Lower leg skin (tissue), 4 donors: ENCODE data around the gene UQCC2. TPM values are rescaled to one million over a fixed set of nuclear protein-coding genes. Genes with fewer than 3 reads are reported as not detected.

Experiments used
- DNase-seq, 2 donors: peaks; one replicate each; pipeline ENCODE4 v3.0.0-alpha.2; 2019; ENCODE audit warnings: low spot score in 2 of 2
- H3K4me3 ChIP-seq: fragments of 200-600 bp; sonication (generic); 2 replicates; pipeline ENCODE4 v1.5.1; 2017; ENCODE audit warnings: mild to moderate bottlenecking, low read depth; ENCODE audit not compliant: poor library complexity, severe bottlenecking
- CTCF ChIP-seq, 3 donors: fragments of 450-650 bp; IDR thresholded peaks; one replicate each; pipeline ENCODE4 v1.5.1; 2016; ENCODE audit warnings: antibody characterized with exemption in 3 of 3, mild to moderate bottlenecking in 3 of 3, moderate library complexity in 2 of 3
- POLR2A ChIP-seq, 2 donors: fragments of 450-650 bp; IDR thresholded peaks; one replicate each; pipeline ENCODE4 v1.6.1; 2016 to 2017; ENCODE audit warnings: antibody characterized with exemption in 2 of 2, mild to moderate bottlenecking in 1 of 2, moderate library complexity in 1 of 2
- WGBS, 2 donors: methylation state at CpG; one replicate each; pipeline ENCODE4 v1.1.5; 2018; 5-methylcytosine and 5-hydroxymethylcytosine counted together
- intact Hi-C: fragments of 100-400 bp; cut with DNase I; formaldehyde crosslinking; loops from one replicate; pipeline ENCODE4 v1.15.0; 2023; ENCODE audit warnings: low total_unique reads
- total RNA-seq, 4 donors: library from RNA; depleted of rRNA; stranded (reverse); fragments of >200 nt; gene quantifications; one replicate each; pipeline ENCODE4 v1.1.0, GENCODE V29; 2016

UQCC2 gene
- total RNA-seq, 4 donors from 2014 or later = 8.5 to 20.4 (median 10.2) TPM

- WGBS, 2 donors = 86 to 88% methylated on average over 12 of the region's 12 CpGs
- intact Hi-C loops = no loop called here
- TF ChIP-seq CTCF (IDR thresholded peaks at IDR 0.05) = no peak
- TF ChIP-seq POLR2A (IDR thresholded peaks at IDR 0.05) = no peak
- no peak for DNase-seq
- H3K4me3 ChIP-seq = no peak overlapping the region
These were observed 44.9 kb upstream of the UQCC2 start for GRCh38 chr6:33756211-33756954.

DNA sequence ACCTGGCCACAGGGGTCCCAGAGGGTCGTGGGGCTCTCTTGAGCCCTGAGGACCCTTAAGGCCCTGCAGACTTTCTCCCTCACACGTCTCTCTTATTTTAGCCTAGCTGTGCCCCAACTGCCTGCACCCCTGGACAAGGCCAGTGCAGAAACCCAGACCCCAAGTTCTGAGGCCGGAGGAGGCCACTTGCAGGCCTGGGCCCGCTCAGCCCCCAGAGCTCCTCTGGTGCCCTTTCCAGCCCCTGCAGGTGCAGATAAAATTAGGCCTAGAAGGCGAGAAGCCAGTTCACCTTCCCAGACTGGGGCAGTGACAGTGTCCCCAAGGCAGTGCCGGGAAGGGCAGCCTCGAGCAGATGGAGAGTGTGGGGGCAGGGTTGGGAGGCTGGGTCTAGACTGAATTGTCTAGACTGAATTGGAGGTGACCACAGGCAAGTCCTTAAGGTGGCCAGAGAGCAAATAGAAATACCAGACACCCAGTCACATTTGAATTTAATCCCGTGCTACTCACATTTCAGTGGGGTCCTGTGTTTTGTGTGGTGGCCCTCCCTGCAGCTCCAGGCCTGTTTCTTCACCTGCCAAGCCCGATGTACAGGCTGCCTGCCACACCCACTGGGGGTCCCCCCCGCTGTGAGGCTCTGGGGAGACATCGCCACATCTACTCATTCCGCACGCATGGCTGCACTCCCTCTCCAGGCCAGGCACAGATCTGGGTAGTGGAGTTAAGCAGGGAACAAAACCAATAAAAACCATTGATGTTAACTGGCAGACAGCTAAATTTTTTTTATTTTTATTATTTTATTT lies 43.8 kb upstream of the UQCC2 start:
- H3K4me3 ChIP-seq = no peak overlapping the region
- DNase-seq = no peak
- 78 to 80% methylated on average over 13 of the region's 13 CpGs for WGBS, 2 donors
- intact Hi-C loops = no loop called here
- TF ChIP-seq CTCF (IDR thresholded peaks at IDR 0.05) (no peak), POLR2A (IDR thresholded peaks at IDR 0.05) (no peak)

DNA sequence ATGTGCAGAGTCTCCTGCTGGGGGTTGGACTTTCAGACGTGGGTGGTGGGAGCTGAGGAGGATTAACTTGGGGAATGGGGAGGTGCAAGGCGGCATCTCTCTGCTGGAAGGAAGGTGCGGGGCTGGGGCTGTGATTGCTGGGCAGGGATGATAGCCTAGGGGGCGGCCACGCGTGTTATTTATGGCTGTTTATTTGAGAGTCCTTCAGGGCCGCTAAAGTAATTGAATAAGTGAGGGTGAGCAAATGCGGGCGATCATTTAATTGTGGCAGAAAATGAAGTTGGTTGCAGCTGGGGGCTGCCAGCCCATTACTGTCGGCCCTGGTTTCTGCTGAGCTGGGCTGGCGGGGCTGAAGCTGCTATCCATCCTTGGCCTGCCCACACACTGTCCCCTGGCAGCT lies 42.7 kb upstream of the UQCC2 start:
- 84 to 87% methylated on average over 11 of the region's 11 CpGs for WGBS, 2 donors
- no peak for DNase-seq
- H3K4me3 ChIP-seq = no peak overlapping the region
- intact Hi-C loops = no loop called here
- TF ChIP-seq POLR2A (IDR thresholded peaks at IDR 0.05) (no peak), CTCF (IDR thresholded peaks at IDR 0.05) (no peak)

DNA sequence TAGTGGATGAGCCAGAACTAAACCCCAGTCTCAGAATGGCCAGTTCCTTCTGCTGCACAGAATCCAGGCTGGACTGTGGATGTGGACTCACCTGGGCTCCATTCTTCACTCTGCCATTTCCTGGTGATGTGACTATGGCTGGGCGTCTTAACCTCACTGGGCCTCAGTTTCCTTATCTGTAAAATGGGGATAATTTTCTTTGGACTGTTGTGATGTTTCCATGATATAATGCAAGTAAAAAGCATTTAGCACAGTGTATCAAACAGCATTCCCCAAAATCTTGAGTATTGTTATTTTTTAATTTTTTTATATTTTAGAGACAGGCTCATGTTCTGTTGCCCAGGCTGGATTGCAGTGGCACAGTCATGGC lies 41.1 kb upstream of the UQCC2 start:
- DNase-seq = no peak
- WGBS, 2 donors = 100% methylated on average over 1 of the region's 1 CpG
- intact Hi-C loops = no loop called here
- no peak overlapping the region for H3K4me3 ChIP-seq
- TF ChIP-seq CTCF (IDR thresholded peaks at IDR 0.05) = no peak
- no peak for TF ChIP-seq POLR2A (IDR thresholded peaks at IDR 0.05)

DNA sequence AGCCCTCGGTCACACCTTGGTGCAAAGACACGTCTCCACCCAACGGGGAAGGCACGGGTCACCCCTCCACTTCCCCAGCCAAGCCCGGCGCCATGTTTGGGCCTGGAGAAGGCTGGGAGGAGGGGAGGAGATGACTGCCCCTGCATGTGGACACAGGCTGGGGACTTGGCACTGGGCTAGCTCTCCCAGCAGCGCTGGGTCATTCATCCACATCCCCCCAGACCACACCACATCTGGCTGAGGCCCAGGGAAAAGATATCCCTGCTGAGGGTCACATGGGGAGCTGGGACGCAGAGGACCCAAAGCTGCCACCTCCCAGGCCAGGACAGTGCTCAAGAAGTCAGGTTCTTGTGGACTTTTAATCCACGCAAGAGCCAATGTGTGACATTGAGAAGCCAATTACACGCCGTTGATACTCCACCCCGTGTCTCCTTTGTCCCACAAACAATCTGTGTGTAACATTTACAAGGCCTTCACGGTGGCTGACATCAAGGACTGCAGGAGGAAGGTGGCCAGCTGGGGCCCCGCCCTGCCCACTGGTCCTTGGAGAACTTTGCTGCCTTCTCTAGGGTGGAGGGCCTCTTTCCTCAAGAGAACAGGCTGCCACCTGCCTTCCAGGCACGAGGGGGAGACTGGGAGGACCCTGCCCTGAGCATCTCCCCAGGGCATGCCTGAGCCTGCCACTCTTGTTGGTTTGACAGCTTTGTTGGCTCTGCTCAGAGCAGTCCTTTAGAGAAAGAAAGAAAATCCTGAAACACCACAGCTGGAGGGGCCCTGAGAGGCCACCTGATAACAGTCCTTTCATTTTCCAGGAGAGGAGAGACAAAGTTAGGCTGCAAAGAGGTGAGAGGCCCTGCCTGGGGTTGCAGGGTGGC lies 40.5 kb upstream of the UQCC2 start:
- WGBS, 2 donors = 78 to 79% methylated on average over 15 of the region's 15 CpGs
- intact Hi-C loops = no loop called here
- no peak overlapping the region for H3K4me3 ChIP-seq
- no peak for DNase-seq
- TF ChIP-seq CTCF (IDR thresholded peaks at IDR 0.05) (no peak), POLR2A (IDR thresholded peaks at IDR 0.05) (no peak)
